Naive thymus-derived CD4-positive, alpha-beta T cell (primary cell): ENCODE data around the gene CHD3. TPM values are rescaled to one million over a fixed set of nuclear protein-coding genes. Genes with fewer than 3 reads are reported as not detected.

Source experiments
- ATAC-seq: fragments of 150-1000 bp; cut with Tn5 transposase; 2 replicates; pipeline ENCODE4 v1.10.0; 2021; ENCODE audit warnings: mild to moderate bottlenecking, moderate library complexity
- CTCF ChIA-PET: fragments of 350-600 bp; sonication (Branson Sonifier 250); formaldehyde crosslinking; loops from one replicate; lab custom pipeline; 2021; ENCODE audit warnings: antibody characterized with exemption; lab: Charles Lee
- POLR2A ChIA-PET: fragments of 350-600 bp; sonication (Branson Sonifier 250); formaldehyde crosslinking; loops from one replicate; lab custom pipeline; 2021; ENCODE audit warnings: antibody characterized with exemption, inconsistent platforms; lab: Charles Lee
- DNase-seq, 9 donors: peaks; one replicate each; pipeline versions ENCODE4 v3.0.0 to v3.0.0-alpha.2; 2020 to 2022; ENCODE audit warnings: mixed read lengths in 1 of 9
- H3K27ac ChIP-seq: one replicate; pipeline ENCODE4 v1.7.0; 2013; ENCODE audit warnings: mild to moderate bottlenecking, low read depth, low read length, moderate library complexity
- H3K27me3 ChIP-seq, 2 donors: one replicate each; pipeline ENCODE4 v1.7.0; 2013; ENCODE audit warnings: low read length in 2 of 2, mild to moderate bottlenecking in 2 of 2, moderate library complexity in 2 of 2; ENCODE audit not compliant: control insufficient read depth in 2 of 2, insufficient read depth in 2 of 2
- H3K36me3 ChIP-seq, 3 experiments: 1 replicate in 2 of 3; 2 replicates in 1 of 3; pipeline ENCODE4 v1.7.0; 2013; ENCODE audit warnings: low read length in 3 of 3, mild to moderate bottlenecking in 3 of 3, moderate library complexity in 1 of 3; ENCODE audit not compliant: insufficient read depth in 3 of 3, control insufficient read depth in 2 of 3
- H3K4me1 ChIP-seq, 2 donors: one replicate each; pipeline ENCODE4 v1.7.0; 2013; ENCODE audit warnings: low read length in 2 of 2, mild to moderate bottlenecking in 2 of 2, moderate library complexity in 1 of 2; ENCODE audit not compliant: control insufficient read depth in 2 of 2, insufficient read depth in 2 of 2
- H3K4me3 ChIP-seq: 2 replicates; pipeline ENCODE4 v1.7.0; 2013; ENCODE audit warnings: mild to moderate bottlenecking, low read length
- H3K9me3 ChIP-seq, 3 experiments: 1 replicate in 2 of 3; 2 replicates in 1 of 3; pipeline ENCODE4 v1.7.0; 2013; ENCODE audit warnings: low read length in 3 of 3; ENCODE audit not compliant: control insufficient read depth in 2 of 3
- H3K27ac Mint-ChIP-seq, 9 donors: one replicate each; pipeline ENCODE4 v1.8.0; 2020 to 2022; ENCODE audit warnings: mixed read lengths in 9 of 9, mild to moderate bottlenecking in 8 of 9, moderate library complexity in 5 of 9, inconsistent platforms in 2 of 9
- H3K27me3 Mint-ChIP-seq, 5 donors: one replicate each; pipeline ENCODE4 v1.8.0; 2021 to 2022; ENCODE audit warnings: mixed read lengths in 5 of 5, mild to moderate bottlenecking in 1 of 5
- H3K36me3 Mint-ChIP-seq, 5 donors: one replicate each; pipeline ENCODE4 v1.8.0; 2020 to 2022; ENCODE audit warnings: mixed read lengths in 5 of 5, mild to moderate bottlenecking in 3 of 5, inconsistent platforms in 1 of 5
- H3K4me1 Mint-ChIP-seq, 7 donors: one replicate each; pipeline ENCODE4 v1.8.0; 2020 to 2022; ENCODE audit warnings: mixed read lengths in 7 of 7, mild to moderate bottlenecking in 3 of 7, inconsistent platforms in 1 of 7
- H3K4me3 Mint-ChIP-seq, 10 donors: one replicate each; pipeline ENCODE4 v1.8.0; 2020 to 2022; ENCODE audit warnings: mild to moderate bottlenecking in 10 of 10, mixed read lengths in 10 of 10, moderate library complexity in 6 of 10, inconsistent platforms in 2 of 10
- H3K9me3 Mint-ChIP-seq, 11 donors: one replicate each; pipeline ENCODE4 v1.8.0; 2020 to 2022; ENCODE audit warnings: mixed read lengths in 11 of 11, mild to moderate bottlenecking in 4 of 11, inconsistent platforms in 1 of 11, moderate library complexity in 1 of 11
- intact Hi-C, 2 donors: fragments of 100-400 bp; cut with micrococcal nuclease; formaldehyde crosslinking; loops; one replicate each; pipeline ENCODE4 v1.15.1; 2023
- polyA plus RNA-seq, 2 donors: library from polyadenylated mRNA; unstranded; fragments of 300-500 nt; fragmentation: Illumina TruSeq; gene quantifications; one replicate each; pipeline ENCODE4 v1.2.3, GENCODE V29; 2021
- total RNA-seq, 6 experiments: library from RNA in 5 of 6; stranded (reverse) in 5 of 6; gene quantifications; 1 replicate in 5 of 6; 2 replicates in 1 of 6; pipeline ENCODE4 v1.2.3 and lab custom pipeline; 2021 to 2026

The CHD3 gene
- total and polyA plus RNA-seq, 7 experiments from 2014 or later, result 12.7 to 417 (median 247) TPM

DNA sequence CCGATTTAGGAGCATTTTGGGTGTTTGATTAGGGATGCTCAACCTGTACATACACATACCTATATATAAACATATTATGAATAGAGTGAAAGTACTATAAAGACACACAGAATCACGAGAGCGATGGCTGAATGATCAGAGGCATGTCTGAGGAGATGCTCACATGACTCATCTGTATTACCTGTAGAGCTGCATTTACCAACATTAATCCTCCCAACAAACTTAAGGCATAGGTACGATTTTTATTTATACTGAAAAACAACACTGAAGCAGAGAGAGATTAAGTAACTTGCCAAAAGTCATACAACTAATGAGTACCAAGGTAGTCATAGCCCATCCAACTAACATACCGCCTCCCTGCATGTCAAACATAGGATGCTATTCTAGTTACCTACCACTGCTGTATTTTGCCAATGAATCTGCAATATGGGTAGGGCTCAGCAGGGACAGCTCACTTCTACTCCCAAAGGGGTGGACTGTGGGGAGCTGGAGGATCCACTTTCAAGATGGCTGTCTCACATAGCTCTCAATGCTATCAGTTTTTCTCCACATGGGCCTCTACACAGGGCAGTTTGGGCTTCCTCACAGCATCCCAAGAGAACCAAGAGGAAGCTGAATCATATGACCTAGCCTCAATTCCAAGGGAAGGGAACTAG, 23.5 kb upstream of the CHD3 start:
- H3K4me1 ChIP-seq, result peaks cover 16 to 23% of the 10 kb centered on the region in 2 donors
- CTCF ChIA-PET, result interaction anchor here (0.5 to 9.1 kb wide), 7 partner anchors 30 to 192 kb away, joined by 3 to 133 read pairs (median 5); no protein-coding TSS in a partner anchor
- H3K9me3 ChIP-seq, result no peaks in the 10 kb centered on the region
- H3K9me3 Mint-ChIP-seq, result no peaks in the 10 kb centered on the region
- no peaks in the 10 kb centered on the region for H3K27me3 ChIP-seq
- intact Hi-C loops, result loop anchor here (5.0 kb wide), 2 partner anchors 177 to 192 kb away; no protein-coding TSS in a partner anchor
- no peak overlapping the region for H3K4me3 ChIP-seq
- no peak overlapping the region for H3K4me3 Mint-ChIP-seq
- POLR2A ChIA-PET, result interaction anchor here (0.6 to 1.9 kb wide), 7 partner anchors 12 to 125 kb away, joined by 3 to 5 read pairs (median 3); no protein-coding TSS in a partner anchor
- ATAC-seq, result no peak
- H3K36me3 Mint-ChIP-seq, result peaks cover 0 to 20% (median 0%) of the 10 kb centered on the region in 5 donors
- no peaks in the 10 kb centered on the region for H3K27me3 Mint-ChIP-seq
- no peak overlapping the region for H3K27ac Mint-ChIP-seq
- H3K4me1 Mint-ChIP-seq, result peaks cover 30 to 47% (median 38%) of the 10 kb centered on the region in 7 donors
- no peak overlapping the region for H3K27ac ChIP-seq
- no peak for DNase-seq
- H3K36me3 ChIP-seq, result no peaks in the 10 kb centered on the region

DNA sequence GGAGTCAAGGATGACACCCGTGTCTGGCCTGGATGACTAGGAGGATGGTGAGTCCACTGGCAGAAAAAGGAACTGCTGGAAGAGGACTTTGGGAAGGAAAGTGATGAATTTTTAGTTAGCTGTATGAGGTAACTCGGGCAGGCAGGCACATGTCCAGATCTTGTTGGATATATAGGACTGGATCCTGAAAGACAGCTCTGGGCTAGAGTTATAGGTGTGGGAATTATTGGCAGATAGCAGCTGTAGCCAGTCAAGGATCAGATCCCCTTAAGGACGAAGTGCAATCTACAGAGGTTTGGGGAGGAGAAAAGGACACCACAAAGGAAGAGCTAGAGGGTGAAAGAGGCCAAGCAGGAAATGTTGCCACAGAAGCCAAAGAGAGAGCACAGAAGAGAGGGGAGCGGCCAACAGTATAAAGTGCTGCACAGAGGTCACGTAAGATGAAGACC, 20.7 kb upstream of the CHD3 start:
- H3K27ac ChIP-seq, result peak overlapping the region; percentile 49
- Mint-ChIP-seq H3K4me3 (peak overlapping the region; percentile 46 to 83 (median 70)), H3K9me3 (no peaks in the 10 kb centered on the region), H3K27ac (peak overlapping the region; percentile 53 to 92 (median 87)), H3K4me1 (peaks cover 23 to 46% (median 43%) of the 10 kb centered on the region in 7 donors), H3K27me3 (no peaks in the 10 kb centered on the region), H3K36me3 (peaks cover 3 to 20% (median 12%) of the 10 kb centered on the region in 5 donors)
- POLR2A ChIA-PET, result interaction anchor here (0.8 to 2.8 kb wide), 5 partner anchors 9 to 48 kb away, joined by 3 to 12 read pairs (median 10); partner anchors contain the start of gene RNF227
- peaks cover 16 to 20% of the 10 kb centered on the region in 2 donors for H3K4me1 ChIP-seq
- no peak for DNase-seq
- intact Hi-C loops, result no loop called here
- no peaks in the 10 kb centered on the region for H3K27me3 ChIP-seq
- H3K36me3 ChIP-seq, result no peaks in the 10 kb centered on the region
- ATAC-seq, result peak; percentile 79
- peak overlapping the region; percentile 2 for H3K4me3 ChIP-seq
- CTCF ChIA-PET, result interaction anchor here (1.0 to 3.1 kb wide), 3 partner anchors 33 to 122 kb away, joined by 4 to 19 read pairs (median 4); no protein-coding TSS in a partner anchor
- H3K9me3 ChIP-seq, result no peaks in the 10 kb centered on the region

DNA sequence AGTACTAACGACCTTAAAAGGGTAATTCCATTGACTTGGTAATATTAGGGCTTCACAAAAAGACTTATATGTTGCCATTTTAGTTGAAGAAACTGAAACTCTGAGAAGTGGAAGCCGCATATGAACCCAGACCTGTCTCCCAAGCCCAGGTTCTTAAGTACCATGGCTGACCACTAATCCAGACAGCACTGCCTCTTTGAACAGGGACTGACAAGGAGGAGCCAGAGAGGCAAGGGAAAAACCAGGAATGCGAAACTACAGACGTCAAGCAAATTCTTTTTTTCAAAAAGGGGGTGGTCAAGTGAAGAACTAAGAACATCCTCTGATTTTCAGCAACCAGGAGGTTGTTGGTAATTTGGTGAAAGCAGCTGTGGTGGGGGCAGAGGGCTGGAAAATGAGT, 15.5 kb upstream of the CHD3 start:
- ATAC-seq (no peak), DNase-seq (no peak)
- Mint-ChIP-seq H3K36me3 (peaks cover 11 to 35% (median 23%) of the 10 kb centered on the region in 5 donors), H3K9me3 (no peaks in the 10 kb centered on the region), H3K27me3 (no peaks in the 10 kb centered on the region), H3K4me1 (peaks cover 16 to 62% (median 47%) of the 10 kb centered on the region in 7 donors), H3K27ac (peak overlapping the region in 2 of 9 donors; percentile 12 to 13), H3K4me3 (no peak overlapping the region)
- intact Hi-C loops, result no loop called here
- Histone ChIP-seq H3K27ac (no peak overlapping the region), H3K27me3 (no peaks in the 10 kb centered on the region), H3K4me1 (peaks cover 9 to 12% of the 10 kb centered on the region in 2 donors), H3K9me3 (no peaks in the 10 kb centered on the region), H3K36me3 (peaks cover 0 to 10% (median 0%) of the 10 kb centered on the region in 3 experiments), H3K4me3 (no peak overlapping the region)
- POLR2A ChIA-PET, result interaction anchor here (0.6 to 1.6 kb wide), 3 partner anchors 14 to 28 kb away, joined by 3 read pairs; partner anchors contain the start of gene NAA38
- CTCF ChIA-PET, result interaction anchor here (1.6 kb wide), 1 partner anchor 10 kb away, joined by 6 read pairs; no protein-coding TSS in a partner anchor

DNA sequence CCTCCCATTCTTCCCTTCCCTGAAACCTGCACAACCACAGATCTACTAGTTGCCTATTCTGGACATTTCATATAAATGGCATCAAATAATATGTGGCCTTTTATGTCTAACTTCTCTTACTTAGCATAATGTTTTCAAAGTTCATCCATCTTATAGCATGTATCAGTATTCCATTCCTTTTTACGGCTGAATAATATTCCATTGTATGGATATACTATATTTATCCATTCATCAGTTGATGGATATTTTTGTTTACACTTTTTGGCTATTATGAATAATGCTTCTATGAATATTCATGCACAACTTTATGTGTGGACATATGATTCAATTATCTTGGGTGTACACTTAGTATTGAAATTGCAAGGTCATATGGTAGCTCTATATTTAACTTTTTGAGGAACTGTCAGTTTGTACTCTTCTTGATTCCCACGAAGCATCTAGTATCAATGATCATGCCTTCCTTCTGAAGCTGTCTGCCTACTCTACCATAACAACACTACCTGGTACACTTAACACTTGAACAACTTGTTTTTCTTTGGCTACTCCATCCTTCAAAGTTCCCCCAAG, 12.7 kb upstream of the CHD3 start:
- H3K36me3 Mint-ChIP-seq, result peaks cover 10 to 35% (median 23%) of the 10 kb centered on the region in 5 donors
- intact Hi-C loops, result no loop called here
- ATAC-seq, result peak; percentile 42

DNA sequence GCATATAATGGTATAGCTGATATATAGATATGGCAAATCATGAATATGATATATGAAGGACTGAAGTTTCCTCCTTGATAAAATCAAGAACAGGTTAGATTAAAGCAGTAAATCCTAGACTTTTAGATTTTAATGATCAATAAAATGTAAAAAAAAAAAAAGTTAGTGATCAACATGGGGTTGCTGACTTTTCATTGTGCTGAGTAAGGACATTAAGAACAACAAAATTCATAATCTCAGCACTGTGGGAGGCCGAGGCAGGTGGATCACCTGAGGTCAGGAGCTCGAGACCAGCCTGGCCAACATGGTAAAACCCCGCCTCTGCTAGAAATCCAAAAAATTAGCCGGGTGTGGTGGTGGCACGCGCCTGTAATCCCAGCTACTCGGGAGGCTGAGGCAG, 10.4 kb upstream of the CHD3 start:
- ATAC-seq, result no peak
- H3K9me3 ChIP-seq, result no peaks in the 10 kb centered on the region
- H3K27me3 ChIP-seq, result no peaks in the 10 kb centered on the region
- CTCF ChIA-PET, result interaction anchor here (0.7 to 1.4 kb wide), 4 partner anchors 14 to 112 kb away, joined by 3 to 5 read pairs (median 4); partner anchors contain the start of gene NAA38
- H3K4me1 Mint-ChIP-seq, result peaks cover 4 to 31% (median 23%) of the 10 kb centered on the region in 7 donors
- POLR2A ChIA-PET, result interaction anchor here (0.7 kb wide), 1 partner anchor 28 kb away, joined by 8 read pairs; no protein-coding TSS in a partner anchor
- H3K36me3 ChIP-seq, result peaks cover 0 to 10% (median 4%) of the 10 kb centered on the region in 3 experiments
- H3K9me3 Mint-ChIP-seq, result no peaks in the 10 kb centered on the region
- H3K4me1 ChIP-seq, result peaks cover 0 to 27% of the 10 kb centered on the region in 2 donors
- H3K27ac Mint-ChIP-seq, result no peak overlapping the region
- no peak for DNase-seq
- H3K27me3 Mint-ChIP-seq, result no peaks in the 10 kb centered on the region
- no peak overlapping the region for H3K27ac ChIP-seq
- H3K4me3 ChIP-seq, result no peak overlapping the region
- intact Hi-C loops, result no loop called here
- H3K36me3 Mint-ChIP-seq, result peaks cover 9 to 18% (median 16%) of the 10 kb centered on the region in 5 donors
- H3K4me3 Mint-ChIP-seq, result no peak overlapping the region

More for the DNA sequence above, 12.7 kb upstream of the CHD3 start:
- Histone ChIP-seq H3K27ac (no peak overlapping the region), H3K4me3 (no peak overlapping the region), H3K27me3 (no peaks in the 10 kb centered on the region), H3K4me1 (peaks cover 0 to 5% of the 10 kb centered on the region in 2 donors), H3K9me3 (no peaks in the 10 kb centered on the region), H3K36me3 (peaks cover 0 to 10% (median 4%) of the 10 kb centered on the region in 3 experiments)
- Mint-ChIP-seq H3K4me3 (no peak overlapping the region), H3K27ac (peak overlapping the region in 3 of 9 donors; percentile 3 to 40 (median 9)), H3K9me3 (no peaks in the 10 kb centered on the region), H3K27me3 (no peaks in the 10 kb centered on the region), H3K4me1 (peaks cover 4 to 46% (median 35%) of the 10 kb centered on the region in 7 donors)
- CTCF ChIA-PET, result interaction anchor here (1.3 kb wide), 1 partner anchor 114 kb away, joined by 4 read pairs; no protein-coding TSS in a partner anchor
- POLR2A ChIA-PET, result interaction anchor here (0.6 to 1.5 kb wide), 4 partner anchors 9 to 375 kb away, joined by 3 to 10 read pairs (median 6); no protein-coding TSS in a partner anchor
- DNase-seq, result no peak
